ENCODE measurements around the gene FKBP11.

FKBP11 gene

DNA sequence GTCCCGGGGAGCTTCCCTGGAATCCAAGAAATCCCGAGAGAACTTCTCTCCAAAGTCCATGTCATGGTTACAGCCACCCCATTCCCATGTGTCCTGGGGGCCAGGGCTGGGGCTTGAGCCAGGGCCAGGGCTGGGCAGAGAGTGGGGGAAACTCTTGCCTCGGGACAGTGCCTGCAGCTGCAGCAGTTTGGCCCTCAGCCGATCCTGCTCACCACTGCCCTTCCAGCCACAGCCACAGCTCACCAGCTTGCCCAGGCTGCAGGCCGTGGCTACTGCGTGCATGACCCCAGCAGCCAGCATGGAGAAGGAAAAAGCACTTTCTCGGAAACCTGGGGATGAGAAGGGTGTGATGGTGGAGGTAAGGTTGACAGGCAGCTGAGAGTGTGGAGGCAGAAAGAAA is 42.7 kb upstream of the FKBP11 start:
- Histone ChIP-seq H3K4me1 (ENCODE audit: insufficient read depth, low read length, poor library complexity, severe bottlenecking) (no peaks in the 10 kb centered on the region), H3K9me2 (replicated peaks; ENCODE audit: low read depth, low read length) (no peaks in the 10 kb centered on the region), H2AFZ (ENCODE audit: low read length) (no peak overlapping the region), H3K36me3 (ENCODE audit: insufficient read depth, low read length) (no peaks in the 10 kb centered on the region), H3K4me3 (ENCODE audit: low read length, poor library complexity, severe bottlenecking) (no peak overlapping the region), H3K9me3 (ENCODE audit: insufficient read depth, low read depth, low read length) (no peaks in the 10 kb centered on the region), H3K4me2 (ENCODE audit: low read depth, low read length, poor library complexity, severe bottlenecking) (no peak overlapping the region), H3F3A (ENCODE audit: low read depth) (no peaks in the 10 kb centered on the region), H4K20me1 (ENCODE audit: insufficient read depth, low read length, poor library complexity, severe bottlenecking) (no peaks in the 10 kb centered on the region), H3K9ac (ENCODE audit: low read depth, low read length, poor library complexity, severe bottlenecking) (no peak overlapping the region), H3K27me3 (ENCODE audit: insufficient read depth, low read length, poor library complexity, severe bottlenecking) (peaks cover 8% of the 10 kb centered on the region), H3K79me2 (ENCODE audit: insufficient read depth, low read length) (no peaks in the 10 kb centered on the region)
- TF ChIP-seq EZH2phosphoT487 (IDR thresholded peaks at IDR 0.05; ENCODE audit: borderline replicate concordance) (no peak), CTCF (conservative IDR thresholded peaks at IDR 0.05; ENCODE audit: low read length) (no peak)

DNA sequence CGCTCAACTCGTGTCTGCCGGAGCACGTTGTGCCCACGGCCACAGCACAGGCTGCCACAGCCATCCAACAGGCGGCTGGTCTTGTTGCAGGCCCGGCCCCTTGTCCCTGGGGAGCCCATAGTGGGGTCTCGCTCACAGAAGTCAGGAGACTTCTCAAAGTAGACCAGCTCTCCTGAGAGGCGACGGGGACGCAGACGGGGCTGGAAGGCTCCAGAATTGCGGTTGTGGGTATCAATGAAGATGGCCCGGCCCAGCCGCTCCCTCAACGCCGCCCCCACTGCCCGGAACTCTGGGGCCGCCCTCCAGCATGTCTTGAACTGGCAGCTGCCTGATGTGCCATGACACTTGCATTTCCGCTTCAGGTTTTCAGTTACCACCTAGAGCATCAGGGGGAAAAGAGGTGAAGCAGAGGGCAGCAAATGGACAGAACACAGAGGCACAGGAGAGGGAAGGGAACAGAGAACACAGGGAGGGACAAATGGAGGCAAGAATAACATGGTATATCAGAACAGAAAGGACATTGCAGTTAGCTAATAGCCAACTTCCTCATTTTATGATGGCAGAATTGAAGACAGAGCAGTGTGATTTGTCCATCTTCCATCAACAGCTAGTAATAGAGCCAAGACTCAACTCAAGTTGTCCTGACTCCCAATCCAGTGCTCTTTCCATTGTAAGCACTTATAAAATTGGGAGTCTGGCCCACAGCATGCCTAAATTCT is 41.0 kb upstream of the FKBP11 start:
- Histone ChIP-seq H3K27me3 (ENCODE audit: insufficient read depth, low read length, poor library complexity, severe bottlenecking) (peaks cover 8% of the 10 kb centered on the region), H3K9me2 (replicated peaks; ENCODE audit: low read depth, low read length) (no peaks in the 10 kb centered on the region), H3K9me3 (ENCODE audit: insufficient read depth, low read depth, low read length) (no peaks in the 10 kb centered on the region), H3K4me2 (ENCODE audit: low read depth, low read length, poor library complexity, severe bottlenecking) (no peak overlapping the region), H3K79me2 (ENCODE audit: insufficient read depth, low read length) (no peaks in the 10 kb centered on the region), H3K4me3 (ENCODE audit: low read length, poor library complexity, severe bottlenecking) (no peak overlapping the region), H3K36me3 (ENCODE audit: insufficient read depth, low read length) (no peaks in the 10 kb centered on the region), H3F3A (ENCODE audit: low read depth) (no peaks in the 10 kb centered on the region), H4K20me1 (ENCODE audit: insufficient read depth, low read length, poor library complexity, severe bottlenecking) (no peaks in the 10 kb centered on the region), H3K9ac (ENCODE audit: low read depth, low read length, poor library complexity, severe bottlenecking) (no peak overlapping the region), H2AFZ (ENCODE audit: low read length) (no peak overlapping the region), H3K4me1 (ENCODE audit: insufficient read depth, low read length, poor library complexity, severe bottlenecking) (no peaks in the 10 kb centered on the region)
- TF ChIP-seq CTCF (conservative IDR thresholded peaks at IDR 0.05; ENCODE audit: low read length) (no peak), EZH2phosphoT487 (IDR thresholded peaks at IDR 0.05; ENCODE audit: borderline replicate concordance) (no peak)

- Histone ChIP-seq H3F3A (ENCODE audit: low read depth) (no peaks in the 10 kb centered on the region), H2AFZ (ENCODE audit: low read length) (no peak overlapping the region), H3K36me3 (ENCODE audit: insufficient read depth, low read length) (no peaks in the 10 kb centered on the region), H4K20me1 (ENCODE audit: insufficient read depth, low read length, poor library complexity, severe bottlenecking) (no peaks in the 10 kb centered on the region), H3K9ac (ENCODE audit: low read depth, low read length, poor library complexity, severe bottlenecking) (no peak overlapping the region), H3K4me3 (ENCODE audit: low read length, poor library complexity, severe bottlenecking) (no peak overlapping the region), H3K27me3 (ENCODE audit: insufficient read depth, low read length, poor library complexity, severe bottlenecking) (peaks cover 1% of the 10 kb centered on the region), H3K79me2 (ENCODE audit: insufficient read depth, low read length) (no peaks in the 10 kb centered on the region), H3K9me2 (replicated peaks; ENCODE audit: low read depth, low read length) (no peaks in the 10 kb centered on the region), H3K4me1 (ENCODE audit: insufficient read depth, low read length, poor library complexity, severe bottlenecking) (no peaks in the 10 kb centered on the region), H3K4me2 (ENCODE audit: low read depth, low read length, poor library complexity, severe bottlenecking) (no peak overlapping the region), H3K9me3 (ENCODE audit: insufficient read depth, low read depth, low read length) (no peaks in the 10 kb centered on the region)
- no peak for TF ChIP-seq EZH2phosphoT487 (IDR thresholded peaks at IDR 0.05; ENCODE audit: borderline replicate concordance)
- no peak for TF ChIP-seq CTCF (conservative IDR thresholded peaks at IDR 0.05; ENCODE audit: low read length)
These were observed 40.1 kb upstream of the FKBP11 start for GRCh38 chr12:48965298-48965838.

Data from Loucy (cell line).